Measurements from ENCODE around the gene STK32B. TPM values are rescaled to one million over a fixed set of nuclear protein-coding genes. Genes with fewer than 3 reads are reported as not detected.

STK32B gene
- total RNA-seq, 4 donors from 2014 or later: 0.39 to 2.7 (median 2.4) TPM

- 97 to 100% methylated on average over 4 of the region's 4 CpGs for WGBS, 2 donors
- TF ChIP-seq EP300 (IDR thresholded peaks at IDR 0.05) (no peak), POLR2A (IDR thresholded peaks at IDR 0.05) (no peak)
- TF ChIP-seq, protein P1, sequence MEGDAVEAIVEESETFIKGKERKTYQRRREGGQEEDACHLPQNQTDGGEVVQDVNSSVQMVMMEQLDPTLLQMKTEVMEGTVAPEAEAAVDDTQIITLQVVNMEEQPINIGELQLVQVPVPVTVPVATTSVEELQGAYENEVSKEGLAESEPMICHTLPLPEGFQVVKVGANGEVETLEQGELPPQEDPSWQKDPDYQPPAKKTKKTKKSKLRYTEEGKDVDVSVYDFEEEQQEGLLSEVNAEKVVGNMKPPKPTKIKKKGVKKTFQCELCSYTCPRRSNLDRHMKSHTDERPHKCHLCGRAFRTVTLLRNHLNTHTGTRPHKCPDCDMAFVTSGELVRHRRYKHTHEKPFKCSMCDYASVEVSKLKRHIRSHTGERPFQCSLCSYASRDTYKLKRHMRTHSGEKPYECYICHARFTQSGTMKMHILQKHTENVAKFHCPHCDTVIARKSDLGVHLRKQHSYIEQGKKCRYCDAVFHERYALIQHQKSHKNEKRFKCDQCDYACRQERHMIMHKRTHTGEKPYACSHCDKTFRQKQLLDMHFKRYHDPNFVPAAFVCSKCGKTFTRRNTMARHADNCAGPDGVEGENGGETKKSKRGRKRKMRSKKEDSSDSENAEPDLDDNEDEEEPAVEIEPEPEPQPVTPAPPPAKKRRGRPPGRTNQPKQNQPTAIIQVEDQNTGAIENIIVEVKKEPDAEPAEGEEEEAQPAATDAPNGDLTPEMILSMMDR (IDR thresholded peaks at IDR 0.05): no peak
- Histone ChIP-seq H3K36me3 (peaks cover 0 to 50% (median 0%) of the 10 kb centered on the region in 3 donors), H3K27me3 (no peaks in the 10 kb centered on the region), H3K4me1 (no peaks in the 10 kb centered on the region), H3K4me3 (no peak overlapping the region), H3K27ac (no peak overlapping the region), H3K9me3 (peaks cover 0 to 7% (median 0%) of the 10 kb centered on the region in 4 donors)
- no peak for DNase-seq (ENCODE audit: low spot score in 2 of 2)
Observed at GRCh38 chr4:5528031-5528436, 476.8 kb downstream of the STK32B start.

DNA sequence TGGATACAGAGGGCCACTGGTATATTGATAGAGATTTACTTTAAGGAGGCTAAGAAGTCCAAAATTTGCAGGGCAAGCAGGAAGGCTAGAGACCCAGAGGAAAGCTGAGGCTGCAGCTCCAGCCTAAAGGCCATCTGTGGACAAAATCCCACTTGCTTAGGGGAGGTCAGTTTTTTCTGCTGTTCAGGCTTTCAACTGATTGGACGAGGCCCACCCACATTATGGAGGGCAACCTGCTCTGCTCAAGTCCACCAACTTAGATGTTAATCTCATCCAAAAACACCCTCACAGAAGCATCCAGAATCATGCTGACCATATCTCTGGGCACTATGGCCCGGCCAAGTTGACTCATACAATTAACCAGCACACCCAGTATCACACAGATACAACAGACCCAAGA, 480.8 kb downstream of the STK32B start:
- TF ChIP-seq POLR2A (IDR thresholded peaks at IDR 0.05): no peak
- TF ChIP-seq, protein P1 (IDR thresholded peaks at IDR 0.05): no peak
- no peak for TF ChIP-seq EP300 (IDR thresholded peaks at IDR 0.05)
- WGBS, 2 donors: 95 to 100% methylated on average over 2 of the region's 2 CpGs
- peaks cover 0 to 78% (median 0%) of the 10 kb centered on the region in 3 donors for H3K36me3 ChIP-seq
- H3K4me3 ChIP-seq: no peak overlapping the region
- H3K4me1 ChIP-seq: no peaks in the 10 kb centered on the region
- H3K27ac ChIP-seq: no peak overlapping the region
- H3K9me3 ChIP-seq: peaks cover 0 to 8% (median 0%) of the 10 kb centered on the region in 4 donors
- H3K27me3 ChIP-seq: no peaks in the 10 kb centered on the region
- DNase-seq (ENCODE audit: low spot score in 2 of 2): no peak

DNA sequence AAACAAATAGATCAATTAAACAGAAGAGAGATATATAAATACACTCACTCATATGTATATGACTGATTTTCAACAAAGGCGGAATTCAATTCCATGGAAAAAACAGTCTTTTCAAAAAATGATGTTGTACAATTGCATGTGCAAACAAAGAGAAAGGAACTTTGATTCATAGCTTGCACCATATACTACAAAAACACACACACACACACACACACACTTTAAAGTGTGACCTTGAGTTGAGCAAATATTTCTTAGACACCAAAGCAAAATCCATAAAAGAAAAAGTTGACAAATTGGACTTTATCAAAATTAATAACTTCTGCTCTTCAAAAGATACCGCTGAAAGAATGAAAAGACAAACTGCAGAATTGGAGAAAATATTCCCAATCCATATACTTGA, 488.3 kb downstream of the STK32B start:
- H3K4me1 ChIP-seq: no peaks in the 10 kb centered on the region
- no peak overlapping the region for H3K4me3 ChIP-seq
- TF ChIP-seq POLR2A (IDR thresholded peaks at IDR 0.05) (no peak), EP300 (IDR thresholded peaks at IDR 0.05) (no peak)
- TF ChIP-seq, protein P1 (IDR thresholded peaks at IDR 0.05): no peak
- no peaks in the 10 kb centered on the region for H3K27me3 ChIP-seq
- H3K27ac ChIP-seq: no peak overlapping the region
- peaks cover 0 to 22% (median 0%) of the 10 kb centered on the region in 3 donors for H3K36me3 ChIP-seq
- no peak for DNase-seq (ENCODE audit: low spot score in 2 of 2)
- H3K9me3 ChIP-seq: peaks cover 0 to 8% (median 0%) of the 10 kb centered on the region in 4 donors
- whole genome bisulfite sequencing, 2 donors: 94% methylated on average over 2 of the region's 2 CpGs

DNA sequence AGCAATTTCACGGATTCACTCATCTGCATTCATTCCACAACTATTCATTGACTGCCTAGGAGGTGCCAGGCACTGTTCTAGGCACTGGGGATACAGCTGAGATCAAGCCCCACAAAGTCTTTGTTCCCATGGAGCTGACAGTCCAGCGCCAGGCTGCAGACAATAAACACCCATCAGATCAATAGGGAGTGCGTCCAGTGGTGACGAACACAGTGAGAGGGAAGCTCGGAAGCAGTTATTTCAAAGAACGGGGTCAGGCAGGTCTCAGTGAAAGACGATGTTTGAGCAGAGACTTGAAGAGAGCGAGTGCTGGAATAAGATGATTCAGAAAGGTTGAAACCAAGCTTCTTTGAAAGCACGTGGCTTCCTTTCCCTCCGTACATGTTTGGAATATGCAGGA, 489.9 kb downstream of the STK32B start:
- TF ChIP-seq, protein P1 (IDR thresholded peaks at IDR 0.05): no peak
- no peak for TF ChIP-seq EP300 (IDR thresholded peaks at IDR 0.05)
- TF ChIP-seq POLR2A (IDR thresholded peaks at IDR 0.05): no peak
- Histone ChIP-seq H3K27me3 (no peaks in the 10 kb centered on the region), H3K4me1 (no peaks in the 10 kb centered on the region), H3K27ac (no peak overlapping the region), H3K9me3 (no peaks in the 10 kb centered on the region), H3K4me3 (no peak overlapping the region), H3K36me3 (peaks cover 0 to 10% (median 0%) of the 10 kb centered on the region in 3 donors)
- no peak for DNase-seq (ENCODE audit: low spot score in 2 of 2)
- WGBS, 2 donors: 81 to 82% methylated on average over 10 of the region's 10 CpGs

DNA sequence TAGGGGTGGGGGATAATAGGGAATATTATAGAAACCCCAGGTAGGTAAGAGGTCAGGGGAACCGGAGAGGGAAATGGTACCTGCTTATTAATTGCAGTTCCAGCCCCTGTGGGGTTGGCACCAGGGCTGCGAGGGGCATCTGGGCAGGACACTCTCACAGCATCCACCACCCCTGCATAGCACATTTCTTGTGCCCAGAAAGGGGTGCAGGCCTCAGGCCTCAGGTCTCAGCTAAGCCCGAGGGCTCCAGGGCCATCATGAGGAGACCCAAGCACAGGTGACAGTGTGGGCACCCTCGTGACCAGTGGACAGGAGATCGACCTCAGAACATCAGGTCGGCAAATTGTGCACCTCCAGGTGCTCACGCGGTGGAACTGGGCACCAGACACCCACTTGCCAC, 492.4 kb downstream of the STK32B start:
- no peak for TF ChIP-seq EP300 (IDR thresholded peaks at IDR 0.05)
- no peak for TF ChIP-seq POLR2A (IDR thresholded peaks at IDR 0.05)
- TF ChIP-seq, protein P1 (IDR thresholded peaks at IDR 0.05): no peak
- peaks cover 0 to 9% (median 0%) of the 10 kb centered on the region in 4 donors for H3K9me3 ChIP-seq
- H3K27me3 ChIP-seq: no peaks in the 10 kb centered on the region
- no peak overlapping the region for H3K4me3 ChIP-seq
- 84 to 94% methylated on average over 8 of the region's 8 CpGs for WGBS, 2 donors
- no peaks in the 10 kb centered on the region for H3K4me1 ChIP-seq
- H3K36me3 ChIP-seq: peaks cover 0 to 32% (median 0%) of the 10 kb centered on the region in 3 donors
- no peak for DNase-seq (ENCODE audit: low spot score in 2 of 2)
- no peak overlapping the region for H3K27ac ChIP-seq
